ENCODE data around the gene CDC37.
"Not testable (repeated sequence)": the region's sequence is repeated elsewhere in the genome, so short reads cannot be mapped to it uniquely, and the experiment has no call there.

CDC37 gene

GRCh38 chr19:10419646-10420443 lies 16.5 kb upstream of the CDC37 start:
- peak; percentile 89 for DNase-seq (ENCODE audit: low spot score)

DNA sequence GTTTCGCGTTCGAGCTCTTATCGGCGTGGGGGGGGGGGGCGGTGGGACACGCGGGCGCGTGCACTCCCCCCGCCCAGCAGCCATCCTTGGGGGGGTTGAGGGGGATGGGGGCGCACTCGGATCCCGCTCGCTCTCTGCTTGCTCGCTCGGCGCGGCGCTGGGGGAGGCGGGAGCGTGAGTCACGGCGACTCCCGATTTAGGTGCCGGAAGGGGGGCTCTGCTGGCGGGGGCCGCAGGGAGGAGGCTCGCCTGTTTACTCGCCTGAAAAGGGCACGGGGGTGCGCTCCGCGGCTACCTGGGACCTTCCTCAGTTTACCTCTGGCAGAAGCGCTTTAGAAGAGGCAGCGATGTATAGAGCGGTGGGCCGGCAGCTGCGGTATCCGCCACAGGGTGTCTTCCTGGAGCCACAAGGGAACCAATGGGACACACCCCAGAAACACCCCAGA lies 15.9 kb upstream of the CDC37 start:
- DNase-seq (ENCODE audit: low spot score), result peak; percentile 17

DNA sequence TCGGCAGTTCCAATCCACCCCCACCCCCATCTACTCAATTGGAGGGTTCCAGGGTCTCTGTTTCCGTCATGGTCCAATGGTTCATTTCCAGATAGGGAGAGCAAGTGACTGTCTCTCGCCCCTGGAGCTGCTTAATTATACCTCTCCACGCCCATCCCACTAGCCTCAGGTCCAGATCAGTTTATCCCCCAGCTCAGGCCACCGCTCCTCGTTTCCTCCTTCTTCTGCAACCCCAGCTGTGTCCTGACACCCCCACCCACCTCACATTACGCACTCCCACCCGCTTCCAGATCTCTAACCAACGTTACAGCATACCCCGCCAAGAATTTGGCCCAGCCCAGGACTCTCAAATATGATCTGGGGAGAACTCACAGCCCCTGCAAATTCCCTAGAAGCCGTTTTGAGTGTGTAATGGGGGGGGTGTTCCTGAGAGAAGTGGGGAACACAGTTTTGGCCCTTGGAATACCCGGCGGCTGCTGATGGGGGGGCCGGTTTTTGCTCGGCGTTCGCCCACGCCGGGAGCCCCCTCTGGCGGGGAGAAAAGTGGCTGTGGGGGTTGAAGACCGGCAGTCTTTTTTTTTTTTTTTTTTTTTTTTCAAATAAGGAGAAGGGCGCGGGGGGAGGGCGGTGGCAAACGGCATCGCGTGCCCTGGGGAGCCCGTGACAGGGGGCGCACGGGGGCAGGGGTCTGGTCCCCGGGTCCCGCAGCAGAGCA lies 15.3 kb upstream of the CDC37 start:
- DNase-seq (ENCODE audit: low spot score), result peak; percentile 30

DNA sequence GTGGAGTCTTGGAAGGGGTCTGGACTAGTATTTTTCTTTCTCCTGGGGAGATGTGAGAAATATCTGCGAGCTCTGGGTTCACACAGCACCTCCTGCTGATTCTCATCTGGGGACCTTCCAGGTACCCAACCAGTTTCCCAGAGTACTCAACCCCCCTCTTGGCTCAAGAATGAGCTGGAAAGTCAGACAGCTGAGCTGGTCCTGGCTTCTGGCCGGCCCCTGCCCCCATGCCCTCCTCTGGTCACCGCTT lies 14.8 kb upstream of the CDC37 start:
- DNase-seq (ENCODE audit: low spot score), result no peak

DNA sequence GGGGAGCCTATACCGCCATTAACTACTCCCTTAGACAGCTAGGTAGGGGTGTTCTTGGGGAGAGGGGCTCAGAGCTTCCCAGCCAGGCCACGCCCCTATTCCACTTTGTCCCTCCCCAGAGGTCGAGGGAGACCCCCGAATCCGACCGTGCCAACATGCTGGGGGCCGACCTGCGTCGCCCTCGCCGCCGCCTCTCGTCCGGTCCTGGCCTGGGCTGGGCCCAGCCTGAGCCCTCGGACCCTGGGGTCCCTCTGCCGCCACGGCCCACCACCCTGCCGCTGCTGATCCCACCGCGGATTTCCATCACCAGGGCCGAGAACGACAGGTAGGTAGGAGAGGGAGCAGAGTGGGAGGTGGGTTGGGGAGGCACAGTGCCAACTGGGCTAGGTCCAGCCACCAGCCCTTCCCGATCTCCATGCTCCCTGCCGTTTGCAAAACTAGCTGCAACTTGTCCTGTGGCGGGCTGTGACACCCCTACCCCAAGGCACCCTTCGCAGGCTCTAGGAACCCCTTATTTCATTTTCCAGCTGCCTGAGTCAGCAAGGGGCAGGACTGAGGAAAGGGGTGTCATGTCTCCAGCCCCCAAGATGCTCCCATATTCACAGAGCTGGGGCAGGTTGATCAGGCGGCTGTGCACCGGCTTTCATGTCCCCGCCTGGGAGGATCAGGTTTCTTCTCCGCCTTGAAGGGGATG lies 14.3 kb upstream of the CDC37 start:
- peak; percentile 42 for DNase-seq (ENCODE audit: low spot score)

DNA sequence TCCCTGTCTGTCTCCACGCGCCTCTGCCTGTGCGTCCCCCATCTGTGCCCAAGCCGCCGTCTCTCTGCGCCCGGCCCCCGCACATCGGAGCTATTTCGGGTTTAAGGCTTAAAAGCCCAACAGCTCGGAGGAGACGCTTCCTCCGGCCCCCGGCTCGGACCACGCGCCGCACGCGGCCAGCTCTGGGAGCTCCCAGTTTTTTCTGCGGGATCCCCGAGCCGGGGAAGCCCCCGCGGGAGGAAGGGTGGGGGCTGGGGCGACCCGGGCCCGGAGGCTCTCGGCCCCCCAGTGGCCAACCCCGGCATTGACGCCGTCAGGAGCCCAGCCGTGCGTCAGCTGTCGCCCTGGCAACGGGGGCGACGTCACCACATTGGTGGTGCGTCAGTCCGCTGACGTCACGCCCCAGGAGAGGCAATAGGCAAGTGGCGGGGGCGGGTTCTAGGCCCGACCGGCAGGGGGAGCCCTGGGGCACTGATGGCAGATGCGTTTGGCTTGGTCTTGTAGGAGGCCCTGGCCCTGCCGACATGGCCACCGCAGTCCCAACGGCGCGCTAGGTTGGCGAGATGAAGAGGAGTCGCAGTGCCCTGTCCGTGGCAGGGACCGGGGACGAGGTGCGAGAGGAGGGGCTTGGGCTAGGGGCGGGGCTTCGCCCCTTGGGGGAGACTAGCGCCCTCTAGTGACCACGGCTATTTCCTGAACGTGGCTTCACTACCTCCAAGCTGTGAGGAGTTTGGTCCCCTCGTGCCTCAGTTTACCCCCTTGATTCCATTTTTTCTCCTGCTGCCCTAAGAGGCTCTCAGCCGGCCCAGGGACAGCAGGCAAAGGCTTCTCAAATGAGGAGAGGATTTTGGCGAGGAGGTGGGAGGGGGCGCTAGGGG lies 13.3 kb upstream of the CDC37 start:
- peak; percentile 91 for DNase-seq (ENCODE audit: low spot score)

- DNase-seq (ENCODE audit: low spot score), result no peak
These were observed 12.7 kb upstream of the CDC37 start for GRCh38 chr19:10416083-10416379.

DNA sequence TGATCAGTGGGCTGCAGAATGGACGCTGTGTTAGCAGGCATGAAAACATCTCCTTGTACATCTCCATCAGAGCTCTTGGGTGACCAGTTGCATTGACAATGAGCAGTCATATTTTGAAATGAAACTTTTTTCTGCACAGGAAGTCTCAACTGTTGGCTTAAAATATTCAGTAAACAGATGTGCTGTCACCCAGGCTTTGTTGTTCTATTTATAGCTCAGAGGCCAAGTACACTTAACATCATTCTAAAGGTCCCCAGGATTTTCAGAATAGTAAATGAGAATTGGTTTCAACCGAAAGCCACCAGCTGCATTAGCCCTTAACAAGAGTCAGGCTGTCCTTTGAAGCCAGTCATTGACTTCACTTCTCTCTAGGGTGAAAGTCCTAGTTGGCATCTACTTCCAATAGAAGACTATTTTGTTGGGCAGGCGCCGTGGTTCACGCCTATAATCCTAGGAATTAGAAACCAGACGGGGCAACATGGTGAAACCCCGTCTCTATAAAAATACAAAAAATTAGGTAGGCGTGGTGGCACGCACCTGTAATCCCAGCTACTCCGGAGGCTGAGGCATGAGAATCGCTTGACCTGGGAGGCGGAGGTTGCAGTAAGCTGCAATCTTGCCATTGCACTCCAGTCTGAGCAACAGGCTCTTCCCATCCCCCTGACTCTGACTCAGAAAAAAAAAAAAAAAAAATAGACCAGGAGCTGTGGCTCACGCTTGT lies 9.1 kb upstream of the CDC37 start:
- DNase-seq (ENCODE audit: low spot score), result no peak

- DNase-seq (ENCODE audit: low spot score), result not testable (repeated sequence)
These were observed 7.9 kb upstream of the CDC37 start for GRCh38 chr19:10411224-10411623.

DNA sequence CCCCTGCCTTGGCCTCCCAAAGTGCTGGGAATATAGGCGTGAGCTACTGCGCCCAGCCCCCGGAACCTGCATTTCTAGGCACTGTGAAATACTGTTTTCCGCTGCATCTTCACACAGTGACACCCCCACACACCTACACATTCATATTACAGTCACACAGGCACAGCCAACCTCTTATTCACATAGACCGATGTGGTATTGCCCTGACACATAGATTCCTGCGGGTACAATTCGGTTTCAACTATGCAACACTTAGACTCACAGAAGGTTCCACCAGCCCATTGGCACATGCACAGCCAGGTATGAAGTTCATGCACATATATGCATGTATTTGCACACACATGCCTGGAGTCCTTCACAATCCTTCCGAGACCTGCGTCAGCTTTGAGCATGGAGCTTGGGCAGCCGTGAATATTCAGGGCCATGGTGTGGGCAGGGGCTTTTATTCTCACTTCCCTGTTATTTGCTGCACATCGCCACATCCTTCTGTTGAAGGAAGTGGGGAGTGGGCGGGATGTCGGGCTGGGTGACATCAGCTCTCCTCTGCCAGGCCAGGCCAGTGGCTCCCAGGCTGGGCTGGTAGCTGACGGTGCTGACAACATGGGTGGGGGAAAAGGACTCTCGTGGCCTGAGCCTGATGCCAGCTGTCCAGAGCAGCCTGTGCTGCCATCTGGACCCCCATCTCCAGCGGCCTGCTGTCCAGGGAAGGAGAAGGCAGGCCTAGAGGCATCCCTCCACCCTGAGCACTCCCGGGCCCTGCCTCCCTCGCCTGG lies 5.4 kb upstream of the CDC37 start:
- no peak for DNase-seq (ENCODE audit: low spot score)

GRCh38 chr19:10407096-10407495 lies 3.8 kb upstream of the CDC37 start:
- no peak for DNase-seq (ENCODE audit: low spot score)

DNA sequence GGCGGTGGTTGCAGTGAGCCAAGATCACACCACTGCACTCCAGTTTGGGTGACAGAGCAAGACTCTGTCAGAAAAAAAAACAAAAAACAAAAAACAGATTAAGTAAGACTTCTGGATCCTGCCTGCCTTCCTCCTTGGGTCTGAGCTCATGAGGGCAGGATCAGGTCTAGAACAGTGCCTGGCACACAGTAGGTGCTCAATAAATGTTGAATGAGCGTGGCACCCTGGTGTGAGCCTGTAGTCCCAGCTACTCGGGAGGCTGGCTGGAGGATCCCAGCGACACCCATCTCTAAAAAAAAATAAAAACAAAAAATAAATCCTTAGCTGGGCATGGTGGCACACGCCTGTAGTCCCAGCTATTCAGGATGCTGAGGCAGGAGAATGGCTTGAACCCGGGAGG lies 2.8 kb upstream of the CDC37 start:
- DNase-seq (ENCODE audit: low spot score), result no peak

GRCh38 chr19:10404888-10405820 lies 1.8 kb upstream of the CDC37 start:
- DNase-seq (ENCODE audit: low spot score), result no peak

GRCh38 chr19:10402441-10403038 lies 802 bp downstream of the CDC37 start:
- DNase-seq (ENCODE audit: low spot score), result no peak

GRCh38 chr19:10399878-10400277 lies 3.5 kb downstream of the CDC37 start:
- DNase-seq (ENCODE audit: low spot score), result no peak

DNA sequence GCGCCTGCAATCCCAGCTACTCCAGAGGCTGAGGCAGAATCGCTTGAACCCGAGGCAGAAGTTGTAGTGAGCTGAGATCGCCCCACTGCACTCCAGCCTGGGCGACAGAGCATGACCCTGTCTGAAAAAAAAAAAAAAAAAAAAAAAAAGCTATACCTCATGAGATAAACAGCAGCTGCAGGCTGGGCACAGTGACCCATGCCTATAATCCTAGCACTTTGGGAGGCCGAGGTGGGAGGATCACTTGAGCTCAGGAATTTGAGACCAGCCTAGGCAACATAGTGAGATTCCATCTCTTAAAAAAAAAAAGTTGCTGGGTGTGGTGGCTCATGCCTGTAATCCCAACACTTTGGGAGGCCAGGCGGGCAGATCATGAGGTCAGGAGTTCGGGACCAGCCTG lies 4.0 kb downstream of the CDC37 start:
- DNase-seq (ENCODE audit: low spot score), result not testable (repeated sequence)

DNA sequence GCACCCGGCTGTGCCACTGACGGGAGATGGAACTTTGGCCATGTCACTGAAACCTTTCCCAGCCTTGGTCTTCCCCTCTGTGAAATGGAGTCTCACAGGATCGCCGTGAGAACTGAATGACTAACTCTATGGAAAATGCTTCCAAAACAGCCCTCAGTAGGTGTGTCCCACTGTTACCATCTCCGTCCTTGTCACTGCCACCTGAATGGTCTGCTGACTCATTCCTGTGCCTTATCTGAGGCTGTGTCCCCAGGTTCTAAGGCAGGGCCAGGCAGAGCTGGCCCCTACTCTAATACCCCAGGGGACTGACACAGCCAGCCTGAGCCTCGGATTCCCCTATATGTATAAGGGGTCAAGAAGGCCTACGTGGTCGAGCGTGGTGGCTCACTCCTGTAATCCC lies 4.5 kb downstream of the CDC37 start:
- DNase-seq (ENCODE audit: low spot score), result no peak

- DNase-seq (ENCODE audit: low spot score), result no peak
These were observed 7.4 kb downstream of the CDC37 start for GRCh38 chr19:10395917-10396316.

- no peak for DNase-seq (ENCODE audit: low spot score)
These were observed 7.9 kb downstream of the CDC37 start for GRCh38 chr19:10395436-10395835.

Data from iPS-NIHi11 (cell line).